Activated CD4-positive, CD25-positive, alpha-beta regulatory T cell treated with anti-CD3 and anti-CD28 coated beads, Interleukin-2, amount 50 U/mL, for 72 hours (primary cell): ENCODE data around the gene ITPK1.
A peak's percentile ranks its signal among the peaks of the same experiment; 100 is the strongest.

Experiments
- DNase-seq: peaks from one replicate; pipeline ENCODE4 v3.0.0; 2021

The ITPK1 gene

DNA sequence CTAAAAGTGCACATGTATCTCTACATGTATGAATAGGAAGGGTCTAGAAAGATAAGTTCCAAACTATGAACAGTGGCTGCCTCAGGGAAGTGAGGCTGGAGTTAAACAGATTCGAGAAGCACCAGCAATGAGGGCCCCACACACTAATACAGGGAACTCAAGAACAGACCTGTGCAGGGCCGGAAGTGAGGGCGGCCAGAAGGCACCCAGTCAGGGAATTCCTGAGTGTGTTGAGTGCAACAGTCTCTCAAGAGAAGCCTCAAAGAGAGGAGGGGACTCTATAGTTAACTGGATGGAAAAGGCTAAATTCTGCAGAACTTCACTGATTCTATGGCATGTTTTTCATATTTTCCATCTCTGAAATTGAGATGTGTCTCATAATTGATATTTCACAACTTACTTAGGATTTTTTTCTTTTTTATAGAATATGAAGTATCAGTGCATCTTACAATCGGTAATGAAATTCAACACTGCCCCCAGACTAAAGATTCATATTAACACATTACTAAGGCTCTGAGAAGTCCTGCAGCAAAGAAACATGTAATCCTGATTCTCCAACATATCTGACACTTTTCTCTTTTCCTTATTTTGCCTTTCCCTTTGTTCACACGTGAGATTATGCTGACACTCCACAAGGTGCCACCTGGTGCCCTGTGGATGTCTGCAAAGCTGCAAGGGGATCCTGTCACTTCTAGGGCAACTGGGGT lies 131.5 kb downstream of the ITPK1 start:
- no peak for DNase-seq

GRCh38 chr14:92982956-92983355 lies 132.8 kb downstream of the ITPK1 start:
- no peak for DNase-seq

GRCh38 chr14:92981726-92982125 lies 134.0 kb downstream of the ITPK1 start:
- no peak for DNase-seq

DNA sequence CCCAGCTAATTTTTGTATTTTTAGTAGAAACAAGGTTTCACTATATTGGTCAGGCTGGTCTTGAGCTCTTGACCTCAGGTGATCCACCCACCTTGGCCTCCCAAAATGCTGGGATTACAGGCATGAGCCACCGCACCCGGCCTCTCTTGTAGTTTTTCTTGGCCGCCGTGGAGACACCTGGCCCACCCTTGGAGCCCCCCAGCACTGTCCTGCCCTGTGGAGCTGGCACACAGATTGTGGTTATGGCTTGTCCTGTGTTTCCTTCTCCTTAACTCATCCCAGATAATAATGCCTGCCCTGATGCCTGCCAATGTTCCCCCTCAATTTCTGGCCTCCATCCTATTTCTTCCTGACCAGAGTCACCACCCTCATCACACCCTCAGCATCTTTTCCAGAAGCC lies 134.9 kb downstream of the ITPK1 start:
- DNase-seq: no peak

- no peak for DNase-seq
These were observed 137.3 kb downstream of the ITPK1 start for GRCh38 chr14:92978229-92979021.

DNA sequence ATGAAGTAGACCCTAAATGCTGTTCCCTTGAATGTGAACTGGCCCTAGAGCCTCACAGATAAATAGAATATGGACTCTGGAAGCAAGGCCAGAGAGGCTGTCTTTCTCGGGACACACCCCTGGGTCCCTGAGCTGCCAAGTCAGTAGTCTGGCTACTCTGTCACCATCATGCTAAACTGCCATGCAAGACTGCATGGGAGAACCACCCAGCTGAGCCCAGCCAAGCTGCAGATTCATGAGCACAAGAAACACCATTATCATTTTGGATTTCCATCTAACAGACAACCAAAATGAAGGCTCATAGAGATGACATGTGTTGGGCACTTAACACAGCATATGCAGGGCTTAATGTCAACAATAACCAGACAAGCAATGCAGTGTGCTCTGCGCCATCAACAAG lies 139.5 kb downstream of the ITPK1 start:
- DNase-seq: no peak

DNA sequence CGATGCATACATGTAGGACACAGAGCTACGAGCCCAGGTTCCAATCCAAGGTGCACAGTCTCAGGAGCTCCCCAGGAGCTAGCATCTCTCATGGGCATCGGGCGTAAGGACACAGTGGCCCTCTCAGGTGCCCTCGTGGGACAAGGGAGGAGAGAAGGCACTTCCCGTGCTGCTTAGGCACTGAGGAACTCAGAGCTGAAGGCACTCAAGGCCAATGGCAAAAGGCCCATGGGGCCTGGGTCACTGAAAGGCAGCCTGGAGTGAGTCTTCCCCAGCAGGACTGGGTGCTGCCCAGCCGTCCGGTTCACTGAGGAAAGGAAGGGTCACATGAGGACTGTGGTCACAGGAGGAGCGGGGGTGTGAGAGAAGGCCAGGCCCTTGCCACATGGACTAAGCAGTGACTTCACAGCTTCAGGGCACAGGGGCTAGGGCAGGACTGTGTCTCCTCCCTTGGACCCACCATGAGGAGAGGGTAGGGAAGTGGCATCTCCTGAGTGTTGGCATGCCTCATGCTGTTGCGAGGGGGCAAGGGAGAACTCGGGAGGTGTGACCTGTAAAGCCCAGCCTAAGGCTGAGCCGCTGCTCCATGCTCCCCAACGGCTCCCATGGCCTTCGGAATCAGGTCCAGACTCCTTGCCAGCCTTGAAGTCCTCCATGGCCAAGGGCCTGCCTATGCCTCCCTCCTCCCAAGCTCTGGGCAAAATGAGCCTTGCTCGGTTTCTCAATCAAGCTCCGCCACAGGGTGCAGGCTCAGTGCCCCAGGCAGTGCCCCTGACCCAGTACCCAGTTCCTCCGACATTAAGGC lies 141.0 kb downstream of the ITPK1 start:
- DNase-seq: no peak

DNA sequence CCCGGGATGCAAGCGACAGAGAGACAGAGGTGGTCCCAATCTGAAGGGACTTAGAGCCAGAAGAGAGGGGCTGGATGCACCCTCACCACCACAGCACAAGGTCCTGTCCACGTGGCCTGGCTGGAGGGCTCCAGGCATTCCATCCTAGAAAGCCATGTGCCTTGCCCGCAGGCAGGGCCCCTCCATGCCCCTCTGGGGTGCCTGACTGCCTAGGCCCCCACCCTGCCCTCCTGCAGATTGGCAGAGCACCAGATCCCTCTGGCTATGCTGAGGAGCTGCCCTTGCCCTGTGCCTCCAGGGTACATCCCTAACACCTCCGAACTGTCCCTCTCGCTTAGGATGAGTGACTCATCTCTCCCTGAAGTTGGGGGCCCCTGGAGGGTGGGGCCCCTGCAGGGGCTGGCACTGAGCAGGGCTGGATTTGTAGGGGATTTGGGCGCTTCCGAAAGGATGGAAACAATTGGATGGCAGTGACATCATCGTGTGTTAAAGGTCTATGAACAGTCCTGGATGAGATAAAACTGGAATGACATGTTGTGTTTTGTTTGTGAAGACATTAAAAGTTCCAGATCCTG lies 141.8 kb downstream of the ITPK1 start:
- DNase-seq: no peak

DNA sequence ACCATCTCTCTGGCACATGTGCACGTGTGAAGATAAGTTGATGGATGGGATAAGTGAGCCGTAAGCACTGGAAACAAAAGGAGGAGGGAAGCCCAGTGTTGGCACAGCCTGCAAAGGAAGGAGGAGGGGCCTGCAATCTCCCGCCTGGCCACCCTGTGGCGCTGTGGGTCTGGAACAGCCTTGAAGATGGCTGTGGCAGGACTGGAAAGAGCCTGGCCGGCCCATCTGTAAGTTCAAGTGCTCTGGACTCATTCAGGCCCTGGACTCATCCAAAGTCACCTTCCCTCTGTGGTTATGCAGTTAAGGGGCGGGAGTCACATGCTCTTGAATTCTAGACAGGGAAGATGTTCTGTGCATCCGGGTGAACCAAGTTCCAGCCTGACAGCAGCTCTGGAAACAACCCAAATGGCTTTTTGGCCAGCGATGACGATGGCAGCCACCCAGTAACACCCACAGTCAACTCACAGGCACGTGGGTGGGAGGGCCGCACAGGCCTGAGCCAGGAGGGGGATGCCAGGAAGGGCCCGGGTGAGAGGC lies 142.4 kb downstream of the ITPK1 start:
- peak; percentile 40 for DNase-seq

- no peak for DNase-seq
These were observed 144.0 kb downstream of the ITPK1 start for GRCh38 chr14:92971601-92972180.

- no peak for DNase-seq
These were observed 145.5 kb downstream of the ITPK1 start for GRCh38 chr14:92970271-92970670.

DNA sequence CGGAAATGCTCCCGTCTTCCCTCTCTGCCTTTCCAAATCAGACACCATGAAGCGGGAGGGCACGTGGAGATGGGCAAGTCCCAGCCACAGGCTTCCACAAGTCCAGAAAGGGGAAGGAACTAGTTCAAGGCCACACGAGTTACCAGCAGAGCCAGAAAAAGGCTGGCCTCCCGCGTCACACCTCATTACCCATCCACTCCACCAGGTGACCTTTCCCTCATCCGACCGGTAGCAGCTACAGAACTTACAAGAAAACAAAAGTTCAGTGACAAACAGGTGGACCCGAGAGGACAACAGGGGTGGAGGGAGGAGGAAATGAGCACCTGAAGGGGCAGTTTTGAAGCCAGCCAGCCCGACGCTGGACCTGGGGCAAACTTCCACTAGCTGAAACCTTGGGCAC lies 145.9 kb downstream of the ITPK1 start:
- no peak for DNase-seq

GRCh38 chr14:92969430-92969829 lies 146.3 kb downstream of the ITPK1 start:
- DNase-seq: no peak

DNA sequence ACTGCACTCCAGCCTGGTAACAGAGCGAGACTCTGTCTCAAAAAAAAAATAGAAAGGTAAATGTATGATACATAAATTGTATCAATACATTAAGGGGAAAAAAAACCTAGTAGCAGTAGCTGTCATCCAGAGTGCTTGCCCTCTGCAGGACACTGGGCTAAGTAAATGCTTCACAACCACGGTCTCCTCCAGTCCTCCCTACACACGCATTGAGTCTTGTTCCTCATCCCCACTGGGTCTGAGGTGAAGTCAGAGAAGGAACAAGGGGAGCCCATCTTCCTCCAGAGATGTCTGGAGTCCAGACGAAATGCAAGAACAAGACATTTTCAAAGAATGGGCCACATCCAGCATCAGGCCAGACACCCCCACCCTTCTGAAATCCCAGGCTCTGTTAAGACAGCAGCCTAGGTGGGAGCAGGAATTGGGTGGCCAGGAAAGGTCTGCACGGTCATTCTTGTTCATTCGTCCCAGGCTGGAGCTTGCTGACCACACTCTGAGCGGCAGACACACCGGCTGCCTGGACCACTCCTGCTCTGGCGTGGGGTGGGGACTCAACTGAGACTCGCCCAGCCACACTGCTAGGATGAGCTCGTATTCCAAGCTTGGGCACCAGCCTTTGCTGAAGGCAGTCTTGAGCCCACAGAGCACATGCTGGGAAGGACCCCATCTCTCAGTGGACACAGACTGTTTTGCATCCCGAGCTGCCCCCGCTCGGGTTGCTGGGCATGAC lies 147.3 kb downstream of the ITPK1 start:
- no peak for DNase-seq

DNA sequence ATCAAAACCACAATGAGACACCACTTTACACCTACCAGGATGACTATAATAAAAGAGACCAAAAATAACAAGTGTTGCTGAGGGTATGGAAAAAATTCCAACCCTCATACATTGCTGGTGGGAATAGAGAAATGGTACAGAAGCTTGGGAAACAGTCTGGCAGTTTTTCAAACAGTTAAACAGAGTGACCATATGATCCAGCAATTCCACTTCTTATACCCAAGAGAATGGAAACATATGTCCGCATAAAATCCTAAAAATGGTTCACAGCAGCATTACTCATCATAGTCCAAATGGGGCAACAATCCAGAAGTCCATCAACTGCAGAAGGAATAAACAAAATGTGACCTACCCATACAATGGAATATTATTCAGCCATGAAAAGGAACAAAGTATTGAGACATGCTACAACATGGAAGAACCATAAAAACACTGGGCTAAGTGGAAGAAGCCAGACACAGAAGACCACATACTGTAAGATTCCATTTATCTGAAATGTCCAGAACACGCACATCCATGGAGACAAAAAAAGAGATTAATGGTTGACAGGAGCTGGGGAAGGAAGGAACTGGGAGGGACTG lies 148.3 kb downstream of the ITPK1 start:
- no peak for DNase-seq

- no peak for DNase-seq
These were observed 150.4 kb downstream of the ITPK1 start for GRCh38 chr14:92965281-92965680.

GRCh38 chr14:92964124-92965109 lies 151.3 kb downstream of the ITPK1 start:
- DNase-seq: no peak

GRCh38 chr14:92963301-92964123 lies 152.2 kb downstream of the ITPK1 start:
- no peak for DNase-seq

DNA sequence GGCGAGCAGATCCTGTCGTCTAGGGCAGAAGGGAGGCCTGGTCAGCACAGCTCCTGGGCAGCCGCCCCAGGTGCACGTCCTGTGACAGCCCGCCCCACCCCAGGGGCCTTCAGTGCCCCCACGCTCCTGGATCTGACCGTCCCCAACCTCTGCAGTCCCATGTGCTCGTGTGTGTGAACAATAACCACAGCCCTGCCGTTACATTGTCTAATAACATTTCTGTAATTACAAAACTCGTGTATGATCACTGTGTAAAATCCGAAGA lies 153.0 kb downstream of the ITPK1 start:
- DNase-seq: no peak
